IMR-90 (cell line): Measurements from ENCODE around the gene ZNF768. TPM values are rescaled to one million over a fixed set of nuclear protein-coding genes. Genes with fewer than 3 reads are reported as not detected.

Experiments
- ATAC-seq: fragments of 200-7000 bp; cut with Tn5 transposase; 2 replicates; pipeline ENCODE4 v1.9.1; 2020; ENCODE audit warnings: low read depth, mild to moderate bottlenecking, moderate library complexity
- BruUV-seq: library from RNA; stranded (reverse); fragments of 400-500 nt; replicated peaks from 2 replicates; lab custom pipeline; 2021; lab: Mats Ljungman, UMichigan
- CTCF ChIA-PET: fragments of 300-600 bp; formaldehyde crosslinking; extraction: SDS; loops from one replicate; lab custom pipeline; 2021; ENCODE audit warnings: antibody characterized with exemption; lab: Yijun Ruan, JAX
- POLR2A ChIA-PET: fragments of 300-600 bp; sonication (Branson Sonifier 250); formaldehyde crosslinking; loops from one replicate; lab custom pipeline; 2022; ENCODE audit warnings: antibody characterized with exemption; ENCODE audit not compliant: unreplicated experiment; lab: Charles Lee
- DNase-seq: peaks from one replicate; pipeline ENCODE4 v3.0.0; 2013
- H2AFZ ChIP-seq: replicated peaks from 2 replicates; pipeline ENCODE3; 2013; ENCODE audit warnings: low read length, mild to moderate bottlenecking; ENCODE audit not compliant: poor library complexity
- H2AK5ac ChIP-seq: 2 replicates; pipeline ENCODE4 v1.6.1; 2013; ENCODE audit warnings: low read depth, low read length, inconsistent platforms
- H2AK9ac ChIP-seq: replicated peaks from 2 replicates; pipeline ENCODE3; 2013; ENCODE audit warnings: mild to moderate bottlenecking, low read depth, low read length, moderate library complexity; ENCODE audit not compliant: poor library complexity
- H2BK120ac ChIP-seq: 2 replicates; pipeline ENCODE4 v1.6.1; 2013; ENCODE audit warnings: low read depth, low read length, inconsistent platforms
- H2BK15ac ChIP-seq: 3 replicates; pipeline ENCODE4 v1.6.1; 2013; ENCODE audit warnings: low read depth, low read length, inconsistent platforms
- H2BK20ac ChIP-seq: 2 replicates; pipeline ENCODE4 v1.6.1; 2013; ENCODE audit warnings: low read depth, mild to moderate bottlenecking, inconsistent platforms, low read length, moderate library complexity
- H2BK5ac ChIP-seq: 2 replicates; pipeline ENCODE4 v1.6.1; 2013; ENCODE audit warnings: mild to moderate bottlenecking, low read depth, low read length, inconsistent platforms; ENCODE audit not compliant: poor library complexity, severe bottlenecking
- H3K14ac ChIP-seq: replicated peaks from 2 replicates; pipeline ENCODE4 v1.6.1; 2013; ENCODE audit warnings: low read depth, low read length, inconsistent platforms
- H3K18ac ChIP-seq: 2 replicates; pipeline ENCODE4 v1.6.1; 2013; ENCODE audit warnings: low read depth, low read length, control low read depth
- H3K23ac ChIP-seq: 2 replicates; pipeline ENCODE4 v1.6.1; 2013; ENCODE audit warnings: low read depth, low read length, inconsistent platforms
- H3K27ac ChIP-seq: 2 replicates; pipeline ENCODE4 v1.5.1; 2013; ENCODE audit warnings: mild to moderate bottlenecking, control low read depth, low read length; ENCODE audit not compliant: insufficient read depth
- H3K27me3 ChIP-seq: 2 replicates; pipeline ENCODE4 v1.6.1; 2013; ENCODE audit warnings: low read length; ENCODE audit not compliant: control insufficient read depth, insufficient read depth
- H3K36me3 ChIP-seq: 2 replicates; pipeline ENCODE4 v1.6.1; 2013; ENCODE audit warnings: low read length, mixed read lengths; ENCODE audit not compliant: control insufficient read depth, insufficient read depth
- H3K4ac ChIP-seq: 2 replicates; pipeline ENCODE4 v1.6.1; 2013; ENCODE audit warnings: low read depth, low read length, inconsistent platforms
- H3K4me1 ChIP-seq: 2 replicates; pipeline ENCODE4 v1.6.1; 2013; ENCODE audit warnings: low read length, mixed read lengths; ENCODE audit not compliant: control insufficient read depth, insufficient read depth
- H3K4me2 ChIP-seq: 2 replicates; pipeline ENCODE4 v1.6.1; 2013; ENCODE audit warnings: low read depth, mild to moderate bottlenecking, control low read depth, low read length, moderate library complexity
- H3K4me3 ChIP-seq: 2 replicates; pipeline ENCODE4 v1.5.1; 2013; ENCODE audit warnings: low read depth, mild to moderate bottlenecking, control low read depth, low read length, moderate library complexity; ENCODE audit not compliant: insufficient read depth
- H3K56ac ChIP-seq: 2 replicates; pipeline ENCODE4 v1.6.1; 2013; ENCODE audit warnings: low read length, inconsistent platforms; ENCODE audit not compliant: insufficient read depth; ENCODE audit errors: extremely low read depth
- H3K79me1 ChIP-seq, 2 experiments: 2 replicates each; pipeline ENCODE4 v1.6.1; 2013; ENCODE audit warnings: low read length in 2 of 2, inconsistent platforms in 1 of 2, low read depth in 1 of 2
- H3K9ac ChIP-seq: 2 replicates; pipeline ENCODE4 v1.6.1; 2013; ENCODE audit warnings: low read depth, low read length, control low read depth
- H3K9me1 ChIP-seq: 2 replicates; pipeline ENCODE4 v1.6.1; 2013; ENCODE audit warnings: low read length, inconsistent platforms; ENCODE audit not compliant: insufficient read depth
- H3K9me3 ChIP-seq: 2 replicates; pipeline ENCODE4 v1.6.1; 2013; ENCODE audit warnings: low read length; ENCODE audit not compliant: control insufficient read depth, insufficient read depth
- H4K20me1 ChIP-seq: 2 replicates; pipeline ENCODE4 v1.6.1; 2013; ENCODE audit warnings: low read length, inconsistent platforms; ENCODE audit not compliant: insufficient read depth
- H4K5ac ChIP-seq: 2 replicates; pipeline ENCODE4 v1.6.1; 2013; ENCODE audit warnings: mild to moderate bottlenecking, low read depth, low read length, control low read depth
- H4K8ac ChIP-seq, 2 experiments: 2 replicates each; pipeline ENCODE4 v1.6.1; 2013; ENCODE audit warnings: low read depth in 2 of 2, low read length in 2 of 2, control low read depth in 1 of 2, inconsistent platforms in 1 of 2
- H4K91ac ChIP-seq: 2 replicates; pipeline ENCODE4 v1.6.1; 2013; ENCODE audit warnings: low read depth, low read length, inconsistent platforms; ENCODE audit not compliant: insufficient read depth
- FOS ChIP-seq: fragments of 150-350 bp; IDR thresholded peaks from 2 replicates; pipeline ENCODE4 v1.6.1; 2016; ENCODE audit warnings: low read depth, low read length
- WGBS, 2 experiments: methylation state at CpG; one replicate each; pipeline versions ENCODE4 v1.1.5 to v1.1.7; 2013; ENCODE audit warnings: missing lambda C conversion rate in 2 of 2; ENCODE audit not compliant: insufficient read length in 1 of 2; ENCODE audit errors: extremely low coverage in 2 of 2; 5-methylcytosine and 5-hydroxymethylcytosine counted together
- dilution Hi-C: fragments of 300-500 bp; cut with HindIII; formaldehyde crosslinking; loops from one replicate; pipeline ENCODE4 v1.14.3; 2018; ENCODE audit warnings: low sequenced_read_pairs; ENCODE audit not compliant: unreplicated experiment
- in situ Hi-C: fragments of 300-500 bp; cut with MboI; formaldehyde crosslinking; loops from 3 replicates; pipeline ENCODE4 v1.14.3; 2019; ENCODE audit warnings: low sequenced_read_pairs, inconsistent platforms, mixed read lengths
- intact Hi-C: fragments of 100-400 bp; cut with micrococcal nuclease; formaldehyde crosslinking; loops from 2 replicates; pipeline ENCODE4 v1.10.0; 2022
- polyA plus RNA-seq, 3 experiments: library from polyadenylated mRNA; depleted of rRNA; stranded (reverse); fragments of >200 nt; gene quantifications; 2 replicates each; pipeline ENCODE4 v1.2.3, GENCODE V29; 2012; ENCODE audit warnings: low replicate concordance in 1 of 3
- total RNA-seq: library from RNA; depleted of rRNA; stranded (reverse); fragments of >200 nt; gene quantifications from 2 replicates; pipeline ENCODE4 v1.2.3, GENCODE V29; 2012

The ZNF768 gene
- total and polyA plus RNA-seq, 2 of the 4 experiments (the other 2 are of a cell fraction): 9.3 to 22.1 TPM

GRCh38 chr16:30543067-30543466 is 16.7 kb upstream of the ZNF768 start:
- DNase-seq (no peak), ATAC-seq (no peak)
- Histone ChIP-seq H3K9ac (no peak overlapping the region), H3K18ac (no peak overlapping the region), H4K20me1 (no peaks in the 10 kb centered on the region), H3K9me1 (0 out of 2 replicates have a peak, but pooled peaks cover 3% of the 10 kb centered on the region), H3K79me1 (peaks cover 0 to 3% of the 10 kb centered on the region in 2 experiments; a peak in 1 of 4 replicates), H2BK5ac (no peak overlapping the region), H3K9me3 (no peaks in the 10 kb centered on the region), H3K14ac (no peak overlapping the region), H3K4ac (no peak overlapping the region), H4K5ac (no peak overlapping the region), H2AK9ac (no peak overlapping the region), H3K27me3 (no peaks in the 10 kb centered on the region), H2BK20ac (no peak overlapping the region), H3K36me3 (no peaks in the 10 kb centered on the region), H3K4me2 (no peak overlapping the region), H3K27ac (no peak overlapping the region), H2AFZ (no peak overlapping the region), H3K23ac (no peak overlapping the region), H2BK15ac (no peak overlapping the region), H3K4me1 (peaks cover 10% of the 10 kb centered on the region; the same call in 1 of the 2 replicates), H4K91ac (no peak overlapping the region), H2BK120ac (no peak overlapping the region), H3K4me3 (no peak overlapping the region), H4K8ac (no peak overlapping the region), H2AK5ac (no peak overlapping the region), H3K56ac (no peak overlapping the region)
- in situ Hi-C loops: no loop called here
- CTCF ChIA-PET: no interaction called here
- POLR2A ChIA-PET: no interaction called here
- dilution Hi-C loops: no loop called here
- TF ChIP-seq FOS: no peak
- intact Hi-C loops: no loop called here
- no TSS peak for BruUV-seq
- WGBS, 2 experiments: 60% methylated on average over 2 of the region's 5 CpGs; no CpG with 5 or more reads in 1 of the 2 experiments
